Dermis blood vessel endothelial cell (primary cell): Measurements from ENCODE around the gene ABCC8. TPM values are rescaled to one million over a fixed set of nuclear protein-coding genes. Genes with fewer than 3 reads are reported as not detected.
A peak's percentile ranks its signal among the peaks of the same experiment; 100 is the strongest.
"Not testable (repeated sequence)": the region's sequence is repeated elsewhere in the genome, so short reads cannot be mapped to it uniquely, and the experiment has no call there.

Source experiments
- DNase-seq: peaks from one replicate; pipeline ENCODE4 v3.0.0; 2010
- total RNA-seq: library from RNA; depleted of rRNA; stranded (reverse); fragments of >200 nt; gene quantifications from 2 replicates; pipeline ENCODE4 v1.2.3, GENCODE V29; 2014

The ABCC8 gene
- total RNA-seq, 1 donor from 2014 or later: not detected

GRCh38 chr11:17426233-17426632 lies 50.4 kb downstream of the ABCC8 start:
- not testable (repeated sequence) for DNase-seq

- no peak for DNase-seq
These were observed 52.9 kb downstream of the ABCC8 start for GRCh38 chr11:17423533-17424310.

- no peak for DNase-seq
These were observed 54.9 kb downstream of the ABCC8 start for GRCh38 chr11:17421781-17422180.

- no peak for DNase-seq
These were observed 58.1 kb downstream of the ABCC8 start for GRCh38 chr11:17418444-17419081.

GRCh38 chr11:17416492-17416891 lies 60.2 kb downstream of the ABCC8 start:
- no peak for DNase-seq

- DNase-seq: no peak
These were observed 61.0 kb downstream of the ABCC8 start for GRCh38 chr11:17415523-17416104.

GRCh38 chr11:17414992-17415391 lies 61.7 kb downstream of the ABCC8 start:
- no peak for DNase-seq

- DNase-seq: no peak
These were observed 62.3 kb downstream of the ABCC8 start for GRCh38 chr11:17414317-17414737.

GRCh38 chr11:17413414-17414316 lies 63.0 kb downstream of the ABCC8 start:
- DNase-seq: no peak

GRCh38 chr11:17412488-17413180 lies 64.0 kb downstream of the ABCC8 start:
- no peak for DNase-seq

- DNase-seq: no peak
These were observed 65.2 kb downstream of the ABCC8 start for GRCh38 chr11:17411418-17411817.

- DNase-seq: peak; percentile 69
These were observed 65.9 kb downstream of the ABCC8 start for GRCh38 chr11:17410606-17411379.

- DNase-seq: no peak
These were observed 68.0 kb downstream of the ABCC8 start for GRCh38 chr11:17408641-17409040.

- DNase-seq: no peak
These were observed 68.6 kb downstream of the ABCC8 start for GRCh38 chr11:17408026-17408425.

GRCh38 chr11:17407575-17407974 lies 69.1 kb downstream of the ABCC8 start:
- DNase-seq: no peak

GRCh38 chr11:17406818-17407149 lies 69.9 kb downstream of the ABCC8 start:
- DNase-seq: no peak

- no peak for DNase-seq
These were observed 70.4 kb downstream of the ABCC8 start for GRCh38 chr11:17406082-17406817.

GRCh38 chr11:17405232-17406005 lies 71.2 kb downstream of the ABCC8 start:
- DNase-seq: peak; percentile 55

- DNase-seq: no peak
These were observed 72.5 kb downstream of the ABCC8 start for GRCh38 chr11:17403980-17404759.
